Measurements from ENCODE around the gene PLA2G4B. TPM values are rescaled to one million over a fixed set of nuclear protein-coding genes. Genes with fewer than 3 reads are reported as not detected.

The PLA2G4B gene
- total RNA-seq, 4 donors from 2014 or later: 1.1 to 5.3 (median 2.0) TPM; not detected in 1

GRCh38 chr15:41822957-41823356 is 15.7 kb upstream of the PLA2G4B start:
- no peak for TF ChIP-seq CTCF (IDR thresholded peaks at IDR 0.05; ENCODE audit: low read depth)

GRCh38 chr15:41823502-41823901 is 15.1 kb upstream of the PLA2G4B start:
- TF ChIP-seq CTCF (IDR thresholded peaks at IDR 0.05; ENCODE audit: low read depth): no peak

GRCh38 chr15:41824062-41824745 is 14.4 kb upstream of the PLA2G4B start:
- no peak for TF ChIP-seq CTCF (IDR thresholded peaks at IDR 0.05; ENCODE audit: low read depth)

- TF ChIP-seq CTCF (IDR thresholded peaks at IDR 0.05; ENCODE audit: low read depth): no peak
These were observed 13.5 kb upstream of the PLA2G4B start for GRCh38 chr15:41825145-41825544.

GRCh38 chr15:41825572-41826535 is 12.8 kb upstream of the PLA2G4B start:
- TF ChIP-seq CTCF (IDR thresholded peaks at IDR 0.05; ENCODE audit: low read depth): no peak

GRCh38 chr15:41827290-41827879 is 11.3 kb upstream of the PLA2G4B start:
- no peak for TF ChIP-seq CTCF (IDR thresholded peaks at IDR 0.05; ENCODE audit: low read depth)

Data from subcutaneous adipose tissue (tissue), 4 donors.